ENCODE results near the gene SMAD6.

SMAD6 gene

DNA sequence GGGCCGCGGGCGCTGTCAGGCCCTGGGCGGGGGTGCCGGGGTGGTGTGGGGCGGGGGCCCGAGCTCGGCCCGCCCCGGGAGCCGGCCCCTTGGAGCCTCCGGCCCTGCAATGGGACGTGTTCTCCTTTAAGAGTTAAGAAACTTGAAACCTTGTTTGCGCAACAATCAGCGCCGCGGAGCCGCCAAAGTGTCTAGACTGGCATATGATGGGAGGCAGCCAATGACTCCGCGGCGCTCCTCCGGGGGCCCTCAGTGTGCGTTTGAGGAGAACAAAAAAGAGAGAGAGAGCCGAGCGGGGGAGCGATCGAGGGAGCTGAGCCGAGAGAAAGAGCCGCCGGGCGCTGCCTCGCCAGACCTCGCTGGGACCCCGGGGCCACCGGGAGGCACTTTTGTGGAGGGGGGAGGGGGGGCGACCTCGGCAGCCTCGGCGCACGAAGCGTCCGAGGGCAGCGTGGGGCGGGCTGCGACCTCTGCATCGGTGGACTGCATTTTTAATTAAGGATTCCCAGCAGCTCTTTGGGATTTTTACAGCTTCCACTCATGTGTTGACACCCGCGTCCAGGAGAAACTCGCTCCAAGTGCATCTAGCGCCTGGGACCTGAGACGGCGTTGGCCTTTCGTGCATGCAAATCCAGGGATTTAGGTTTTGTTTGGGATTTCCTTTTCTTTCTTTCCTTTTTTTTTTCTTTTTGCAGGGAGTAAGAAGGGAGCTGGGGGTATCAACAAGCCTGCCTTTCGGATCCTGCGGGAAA is at the start of gene SMAD6:
Gene SMAD6 (plus strand): TSS at position 202 of the 752 bp plus-strand sequence. CDS start 1,023 bp downstream, outside the sequence.
- peak; percentile 92 for DNase-seq (ENCODE audit: low spot score)

- DNase-seq (ENCODE audit: low spot score): no peak
These were observed 49.2 kb upstream of the SMAD6 start for GRCh38 chr15:66652806-66653205.

- DNase-seq (ENCODE audit: low spot score): no peak
These were observed 48.6 kb upstream of the SMAD6 start for GRCh38 chr15:66653398-66653797.

- no peak for DNase-seq (ENCODE audit: low spot score)
These were observed 48.2 kb upstream of the SMAD6 start for GRCh38 chr15:66653852-66654251.

DNA sequence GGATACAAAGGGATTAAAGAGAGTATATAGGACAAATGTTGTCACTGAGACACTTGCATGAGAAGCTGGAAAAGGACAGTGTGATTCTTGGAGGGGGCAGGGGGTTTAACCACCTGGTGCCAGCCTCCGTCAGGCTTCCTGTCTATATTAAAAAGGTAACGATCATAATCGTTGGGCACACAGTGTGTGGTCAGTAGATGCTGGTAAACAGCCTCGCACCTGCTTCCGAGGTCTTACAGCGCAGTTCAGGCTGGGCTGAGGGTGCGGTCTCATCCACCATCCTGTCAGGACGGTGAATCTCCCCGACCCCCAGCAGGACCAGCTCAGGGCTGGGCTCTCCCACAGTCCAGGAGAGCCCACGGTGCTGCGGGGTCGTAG is 47.7 kb upstream of the SMAD6 start:
- no peak for DNase-seq (ENCODE audit: low spot score)

DNA sequence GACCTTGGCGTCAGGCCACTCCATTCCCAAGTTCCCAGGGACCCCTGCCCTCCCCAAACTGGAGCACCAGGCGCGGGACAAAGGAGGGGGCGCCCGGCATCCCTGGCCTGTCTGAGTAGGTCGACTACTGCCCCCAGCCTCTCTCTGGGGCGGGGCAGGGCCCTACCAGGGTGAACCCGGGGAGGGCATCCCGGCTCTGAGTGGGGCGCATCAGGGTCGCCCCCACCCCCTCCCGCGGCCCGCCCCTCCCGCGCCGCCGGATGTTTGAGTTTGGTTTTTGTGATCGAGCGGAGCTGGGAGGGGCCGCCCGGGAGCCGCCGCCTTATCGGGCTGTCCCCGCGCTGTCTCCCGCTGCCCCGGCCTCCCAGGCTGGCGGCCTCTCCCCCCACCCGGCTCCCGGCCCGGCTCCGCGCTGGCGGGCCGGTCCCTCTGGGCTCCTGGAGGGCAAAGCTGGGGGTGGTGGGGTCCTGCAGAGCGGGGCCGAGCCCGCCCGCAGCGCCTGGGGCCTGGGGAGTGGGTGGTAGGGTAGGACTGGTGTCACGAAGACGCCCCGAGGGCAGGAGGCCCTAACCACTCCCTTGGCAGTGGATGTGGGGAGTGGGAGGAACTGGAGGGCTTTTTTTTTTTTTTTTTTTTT is 47.2 kb upstream of the SMAD6 start:
- DNase-seq (ENCODE audit: low spot score): peak; percentile 64

DNA sequence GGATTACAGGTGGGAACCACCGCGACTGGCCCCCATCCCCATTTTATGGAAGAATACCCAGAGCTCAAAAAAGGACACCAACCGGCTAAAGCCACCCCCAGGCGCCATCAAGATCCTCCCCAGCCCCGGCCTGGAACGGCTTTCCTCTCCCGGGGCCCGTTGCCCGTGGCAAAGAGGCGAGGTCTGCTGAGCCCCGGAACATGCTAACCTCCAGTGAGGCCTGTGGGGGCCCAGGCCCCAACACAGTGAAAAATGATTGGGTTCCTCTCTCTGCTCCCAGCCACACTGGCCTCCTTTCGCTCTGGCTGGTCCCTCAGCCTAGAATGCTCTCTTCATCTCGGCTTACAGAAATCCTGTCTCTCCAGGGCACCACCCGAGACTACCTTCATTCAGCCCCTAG is 46.5 kb upstream of the SMAD6 start:
- no peak for DNase-seq (ENCODE audit: low spot score)

- DNase-seq (ENCODE audit: low spot score): peak; percentile 44
These were observed 46.0 kb upstream of the SMAD6 start for GRCh38 chr15:66655997-66656396.

GRCh38 chr15:66657185-66658020 is 44.6 kb upstream of the SMAD6 start:
- no peak for DNase-seq (ENCODE audit: low spot score)

DNA sequence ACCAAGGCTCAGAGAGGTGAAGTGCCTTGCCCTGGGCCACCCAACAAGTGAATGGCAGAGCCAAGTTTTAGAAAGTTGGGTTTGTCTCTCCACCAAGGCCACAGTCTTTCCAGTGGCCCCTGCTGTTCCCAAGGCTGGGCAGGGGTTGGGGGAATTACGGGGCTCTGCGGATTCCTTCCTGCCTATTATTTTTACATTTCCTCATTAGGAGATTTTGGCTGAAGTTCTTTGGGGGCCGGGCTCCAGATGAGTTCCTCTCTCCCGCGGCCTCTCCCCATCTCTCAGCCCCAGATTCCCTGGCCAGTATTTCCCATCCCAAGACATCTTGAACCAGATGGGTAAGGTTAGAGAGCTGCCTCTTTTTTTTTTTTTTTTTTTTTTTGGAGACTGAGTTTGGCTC is 44.0 kb upstream of the SMAD6 start:
- DNase-seq (ENCODE audit: low spot score): no peak

DNA sequence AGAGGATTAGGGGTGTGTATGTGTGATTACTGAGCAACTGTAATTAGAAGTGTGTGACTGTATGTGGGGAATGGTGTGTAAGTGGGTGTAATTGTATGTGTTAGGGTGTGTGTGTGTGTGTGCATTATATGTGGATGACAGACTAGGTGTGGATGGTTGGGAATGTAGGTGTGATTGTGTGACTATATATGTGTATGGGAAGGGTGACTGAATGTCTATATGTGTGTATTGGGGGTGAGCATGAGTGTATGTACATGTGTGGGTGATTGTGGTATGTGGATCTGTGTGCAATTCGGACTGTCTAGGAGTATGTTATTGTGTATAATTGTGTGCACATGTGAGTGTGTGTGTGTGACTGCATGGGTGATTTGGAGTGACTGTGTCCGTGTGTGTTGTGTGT is 43.2 kb upstream of the SMAD6 start:
- no peak for DNase-seq (ENCODE audit: low spot score)

- no peak for DNase-seq (ENCODE audit: low spot score)
These were observed 42.7 kb upstream of the SMAD6 start for GRCh38 chr15:66659384-66659783.

GRCh38 chr15:66661432-66662096 is 40.5 kb upstream of the SMAD6 start:
- DNase-seq (ENCODE audit: low spot score): no peak

GRCh38 chr15:66662522-66662921 is 39.5 kb upstream of the SMAD6 start:
- DNase-seq (ENCODE audit: low spot score): no peak

GRCh38 chr15:66663664-66664063 is 38.4 kb upstream of the SMAD6 start:
- no peak for DNase-seq (ENCODE audit: low spot score)

GRCh38 chr15:66670175-66670574 is 31.9 kb upstream of the SMAD6 start:
- DNase-seq (ENCODE audit: low spot score): no peak

DNA sequence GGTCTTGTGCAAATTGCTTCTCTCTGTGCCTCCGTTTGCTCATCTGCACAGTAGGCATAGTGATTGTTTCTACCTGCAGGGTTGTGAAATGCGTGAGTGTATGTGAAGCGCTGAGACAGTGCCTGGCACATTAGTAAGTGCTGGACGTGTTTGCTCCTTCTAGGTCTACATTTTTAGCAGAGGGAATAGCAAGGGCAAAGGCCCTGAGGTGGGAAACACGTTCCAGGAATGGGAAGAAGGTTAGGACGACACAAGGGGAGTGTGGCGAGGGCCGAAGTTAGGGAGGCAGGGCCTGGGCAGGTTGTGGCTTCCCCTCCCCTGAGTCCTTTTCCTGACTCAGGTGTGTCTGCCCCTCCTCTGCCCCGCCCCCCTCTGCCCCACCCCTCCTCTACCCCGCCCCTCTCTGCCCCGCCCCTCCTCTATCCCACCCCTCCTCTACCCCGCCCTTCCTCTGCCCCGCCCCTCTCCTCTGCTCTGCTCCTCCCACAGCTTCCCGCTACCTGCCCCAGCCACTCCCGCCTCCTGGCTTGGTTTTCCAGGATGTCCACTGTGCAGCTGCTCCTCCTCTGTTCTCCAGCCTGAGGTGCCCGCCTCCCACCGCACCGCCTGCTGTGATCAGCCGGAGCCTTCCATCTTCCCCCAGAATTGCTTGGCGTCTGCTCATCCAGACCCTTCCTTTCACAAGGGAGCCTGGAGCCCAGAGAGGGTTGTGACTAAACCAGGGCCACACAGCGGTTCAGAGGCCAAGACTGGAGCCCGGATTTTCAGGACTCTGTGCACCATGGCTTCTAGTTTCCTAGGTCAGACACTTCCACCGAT is 31.1 kb upstream of the SMAD6 start:
- DNase-seq (ENCODE audit: low spot score): no peak

DNA sequence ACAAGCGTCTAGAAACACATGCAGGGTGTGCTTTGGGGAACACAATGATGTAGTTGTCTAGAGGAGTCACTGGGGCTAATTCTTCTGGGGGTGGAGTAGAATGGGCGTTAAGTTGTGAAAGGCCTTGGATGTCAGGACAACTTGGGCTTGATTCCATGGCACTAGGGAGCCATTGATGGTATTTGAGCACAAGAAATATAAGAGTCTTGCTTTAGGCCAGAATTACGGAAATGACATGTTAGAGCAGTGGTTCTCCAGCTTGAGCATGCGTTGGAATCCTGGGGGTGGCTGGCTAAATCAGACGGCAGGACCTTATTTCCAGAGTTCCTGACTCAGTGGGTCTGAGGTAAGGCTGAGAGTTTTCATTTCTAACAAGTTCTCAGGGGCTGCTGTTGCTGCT is 29.2 kb upstream of the SMAD6 start:
- no peak for DNase-seq (ENCODE audit: low spot score)

DNA sequence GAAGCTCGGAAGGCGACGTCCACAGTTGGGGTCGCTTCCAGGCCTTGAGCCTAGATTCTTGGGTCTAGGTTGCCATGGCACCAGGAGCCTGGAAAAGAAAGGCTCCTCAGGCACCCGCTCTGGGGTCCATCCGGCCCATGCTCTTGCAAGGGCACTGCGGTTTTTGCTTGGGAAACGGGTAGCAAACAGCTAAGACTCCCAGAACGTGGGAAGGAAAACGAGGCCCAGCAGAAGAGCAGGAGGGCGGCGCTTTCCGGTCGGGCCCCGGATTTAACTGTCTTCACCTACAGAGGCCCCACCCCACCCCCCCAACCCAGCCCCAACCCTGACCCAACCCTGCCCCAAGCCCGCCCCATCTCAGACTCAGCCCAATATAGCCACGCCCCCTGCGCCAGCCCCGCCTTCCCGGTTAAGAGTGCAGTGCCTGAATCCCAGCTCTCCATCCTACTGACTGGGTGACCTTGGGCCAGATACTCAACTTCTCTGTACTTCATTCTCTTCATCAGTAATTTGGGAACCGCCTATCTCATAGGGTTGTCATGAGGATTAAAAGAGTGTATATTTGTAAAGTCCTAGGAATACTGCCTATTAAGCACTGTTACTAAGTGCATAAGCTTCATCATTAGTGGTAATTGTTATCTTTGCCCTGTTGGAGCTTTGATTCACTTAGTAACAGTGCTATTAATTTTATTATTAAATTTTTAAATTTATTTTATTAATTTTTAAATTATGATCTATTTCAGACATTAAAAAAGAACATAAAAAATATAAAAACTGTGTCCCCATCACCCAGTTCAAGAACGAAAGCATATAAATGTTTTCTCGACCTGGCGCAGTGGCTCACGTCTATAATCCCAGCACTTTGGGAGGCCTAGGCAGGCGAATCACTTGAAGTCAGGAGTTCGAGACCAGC is 28.4 kb upstream of the SMAD6 start:
- DNase-seq (ENCODE audit: low spot score): no peak

GRCh38 chr15:66674756-66675155 is 27.3 kb upstream of the SMAD6 start:
- DNase-seq (ENCODE audit: low spot score): no peak
